PC-9 (cell line): Measurements from ENCODE around the gene MAEA. TPM values are rescaled to one million over a fixed set of nuclear protein-coding genes. Genes with fewer than 3 reads are reported as not detected.

Source experiments
- BruUV-seq: library from RNA; stranded (reverse); fragments of 400-500 nt; replicated peaks from 2 replicates; lab custom pipeline; 2021; lab: Mats Ljungman, UMichigan
- CTCF ChIA-PET: fragments of 300-600 bp; sonication (Branson Sonifier 250); formaldehyde crosslinking; loops from one replicate; lab custom pipeline; 2022; ENCODE audit warnings: antibody characterized with exemption; lab: Charles Lee
- POLR2A ChIA-PET: fragments of 300-600 bp; sonication (Branson Sonifier 250); formaldehyde crosslinking; loops from one replicate; lab custom pipeline; 2022; ENCODE audit warnings: antibody characterized with exemption; ENCODE audit not compliant: unreplicated experiment; lab: Charles Lee
- DNase-seq, 2 experiments: peaks; one replicate each; pipeline versions ENCODE4 v3.0.0 to v3.0.0-alpha.2; 2015 to 2022; ENCODE audit warnings: mixed read lengths in 1 of 2
- H2AFZ ChIP-seq: fragments of 200-600 bp; sonication (generic); 2 replicates; pipeline ENCODE4 v1.8.1; 2017; ENCODE audit warnings: antibody characterized with exemption
- H3F3A ChIP-seq: fragments of 200-600 bp; sonication (generic); 2 replicates; pipeline ENCODE4 v1.8.1; 2017; ENCODE audit warnings: antibody characterized with exemption, mild to moderate bottlenecking, low read depth; ENCODE audit not compliant: insufficient read depth
- H3K27ac ChIP-seq: fragments of 200-600 bp; sonication (generic); 2 replicates; pipeline ENCODE4 v1.6.1; 2016; ENCODE audit warnings: mixed run types
- H3K27me3 ChIP-seq: fragments of 200-600 bp; sonication (generic); 2 replicates; pipeline ENCODE4 v1.6.1; 2016; ENCODE audit warnings: low read depth, mixed run types; ENCODE audit not compliant: insufficient read depth
- H3K36me3 ChIP-seq: fragments of 200-600 bp; sonication (generic); 2 replicates; pipeline ENCODE4 v1.6.1; 2016; ENCODE audit warnings: low read depth, mixed run types
- H3K4me1 ChIP-seq: fragments of 200-600 bp; sonication (generic); replicated peaks from 2 replicates; pipeline ENCODE4 v1.6.1; 2016; ENCODE audit warnings: mixed run types; ENCODE audit not compliant: insufficient read depth
- H3K4me2 ChIP-seq: fragments of 200-600 bp; sonication (generic); 2 replicates; pipeline ENCODE4 v1.6.1; 2017; ENCODE audit warnings: mixed run types
- H3K4me3 ChIP-seq: fragments of 200-600 bp; sonication (generic); 2 replicates; pipeline ENCODE4 v1.6.1; 2016; ENCODE audit warnings: mixed run types
- H3K79me2 ChIP-seq: fragments of 200-600 bp; sonication (generic); 2 replicates; pipeline ENCODE4 v1.6.1; 2017; ENCODE audit warnings: low read depth, mixed run types
- H3K9me2 ChIP-seq: fragments of 200-600 bp; sonication (generic); 2 replicates; pipeline ENCODE4 v1.8.1; 2017; ENCODE audit warnings: mild to moderate bottlenecking; ENCODE audit not compliant: insufficient read depth
- H3K9me3 ChIP-seq: fragments of 200-600 bp; sonication (generic); 2 replicates; pipeline ENCODE4 v1.8.1; 2016; ENCODE audit warnings: low read depth; ENCODE audit not compliant: insufficient read depth
- H4K20me1 ChIP-seq: fragments of 200-600 bp; sonication (generic); 2 replicates; pipeline ENCODE4 v1.8.1; 2017; ENCODE audit not compliant: insufficient read depth
- CTCF ChIP-seq: fragments of 200-600 bp; sonication (generic); conservative IDR thresholded peaks from 2 replicates; pipeline ENCODE4 v1.6.1; 2017; ENCODE audit warnings: mixed run types, antibody characterized with exemption, mild to moderate bottlenecking, moderate library complexity
- EZH2 ChIP-seq: fragments of 200-600 bp; sonication (generic); IDR thresholded peaks from 2 replicates; pipeline ENCODE4 v1.8.0; 2017; ENCODE audit warnings: antibody characterized with exemption, low read depth
- intact Hi-C: fragments of 100-400 bp; cut with micrococcal nuclease; formaldehyde crosslinking; loops from one replicate; pipeline ENCODE4 v1.10.0; 2022; ENCODE audit not compliant: unreplicated experiment
- total RNA-seq: library from RNA; stranded (reverse); gene quantifications from 2 replicates; pipeline ENCODE4 v1.2.3, GENCODE V29; 2021

MAEA gene
- total RNA-seq, 1 experiment from 2014 or later = 79.4 TPM

GRCh38 chr4:1342003-1342402 is 52.3 kb downstream of the MAEA start:
- H3K27ac ChIP-seq = no peak overlapping the region
- TF ChIP-seq CTCF = no peak
- TF ChIP-seq EZH2 = no peak
- no peak for DNase-seq
- BruUV-seq = no TSS peak
- no peaks in the 10 kb centered on the region for H3K9me3 ChIP-seq
- no peak overlapping the region for H3K4me3 ChIP-seq
- peaks cover 50% of the 10 kb centered on the region for H3F3A ChIP-seq
- H3K4me2 ChIP-seq = no peak overlapping the region
- H3K27me3 ChIP-seq = no peaks in the 10 kb centered on the region
- intact Hi-C loops = loop anchor here (10.0 kb wide), 1 partner anchor 383 kb away; the partner anchor contains the start of genes TACC3 and TMEM129
- no peaks in the 10 kb centered on the region; the same call in 1 of the 2 replicates for H4K20me1 ChIP-seq
- peaks cover 18% of the 10 kb centered on the region for H3K36me3 ChIP-seq
- ChIA-PET POLR2A (no interaction called here), CTCF (no interaction called here)
- H3K4me1 ChIP-seq = peaks cover 30% of the 10 kb centered on the region
- H3K79me2 ChIP-seq = no peaks in the 10 kb centered on the region
- no peak overlapping the region for H2AFZ ChIP-seq
- no peaks in the 10 kb centered on the region for H3K9me2 ChIP-seq

GRCh38 chr4:1344696-1345095 is 55.0 kb downstream of the MAEA start:
- no TSS peak for BruUV-seq
- no peaks in the 10 kb centered on the region for H3K9me3 ChIP-seq
- H3K27ac ChIP-seq = no peak overlapping the region; the same call in 1 of the 2 replicates
- DNase-seq = peak in 1 of 2 experiments; percentile 63
- intact Hi-C loops = loop anchor here (1.0 to 10.0 kb wide), 5 partner anchors 14 to 1102 kb away; partner anchors contain the start of genes FGFRL1, TACC3 and TMEM129
- TF ChIP-seq CTCF (no peak), EZH2 (no peak)
- H2AFZ ChIP-seq = no peak overlapping the region
- H3K79me2 ChIP-seq = peaks cover 16% of the 10 kb centered on the region; the same call in 1 of the 2 replicates
- H3K27me3 ChIP-seq = no peaks in the 10 kb centered on the region
- no peaks in the 10 kb centered on the region for H3K9me2 ChIP-seq
- peak overlapping the region; percentile 98 for H3K4me2 ChIP-seq
- H4K20me1 ChIP-seq = no peaks in the 10 kb centered on the region; the same call in 1 of the 2 replicates
- ChIA-PET POLR2A (no interaction called here), CTCF (no interaction called here)
- H3K4me3 ChIP-seq = no peak overlapping the region
- peaks cover 30% of the 10 kb centered on the region for H3K4me1 ChIP-seq
- peaks cover 44% of the 10 kb centered on the region for H3F3A ChIP-seq
- H3K36me3 ChIP-seq = peaks cover 7% of the 10 kb centered on the region

GRCh38 chr4:1345903-1346780 is 56.5 kb downstream of the MAEA start:
- H3K36me3 ChIP-seq = no peaks in the 10 kb centered on the region; the same call in 1 of the 2 replicates
- intact Hi-C loops = loop anchor here (1.0 to 10.0 kb wide), 8 partner anchors 16 to 1104 kb away; partner anchors contain the start of genes FGFRL1, TACC3 and TMEM129
- peak overlapping the region; percentile 93 for H3K4me3 ChIP-seq
- CTCF ChIA-PET = interaction anchor here (0.6 kb wide), 2 partner anchors 307 to 1095 kb away, joined by 4 read pairs; no protein-coding TSS in a partner anchor
- DNase-seq = peak in 1 of 2 experiments; percentile 37
- H3K4me1 ChIP-seq = peaks cover 30% of the 10 kb centered on the region
- H3K9me2 ChIP-seq = no peaks in the 10 kb centered on the region
- peak overlapping the region; percentile 98 for H3K4me2 ChIP-seq
- POLR2A ChIA-PET = interaction anchor here (0.5 to 1.0 kb wide), 11 partner anchors 16 to 673 kb away, joined by 3 to 13 read pairs (median 3); partner anchors contain the start of genes GAK and TMEM175
- H3F3A ChIP-seq = peaks cover 44% of the 10 kb centered on the region
- BruUV-seq = TSS peak; percentile 46
- no peaks in the 10 kb centered on the region for H3K9me3 ChIP-seq
- H3K27ac ChIP-seq = peak overlapping the region; percentile 46; the same call in 1 of the 2 replicates
- peaks cover 16% of the 10 kb centered on the region; the same call in 1 of the 2 replicates for H3K79me2 ChIP-seq
- TF ChIP-seq CTCF = no peak
- TF ChIP-seq EZH2 = no peak
- H4K20me1 ChIP-seq = no peaks in the 10 kb centered on the region; the same call in 1 of the 2 replicates
- peak overlapping the region; percentile 86 for H2AFZ ChIP-seq
- no peaks in the 10 kb centered on the region for H3K27me3 ChIP-seq
